SK-N-MC (cell line): ENCODE data around the gene CD177.

ENCODE experiments used
- EZH2 ChIP-seq: fragments of 200-600 bp; sonication (generic); IDR thresholded peaks from one replicate; pipeline ENCODE4 v1.6.1; 2017; ENCODE audit warnings: antibody characterized with exemption
- FOXP2 ChIP-seq: optimal IDR thresholded peaks from 2 replicates; pipeline ENCODE3; 2011; ENCODE audit warnings: mild to moderate bottlenecking, moderate library complexity; ENCODE audit not compliant: insufficient read depth; ENCODE audit errors: extremely low read length, control extremely low read depth
- POLR2AphosphoS5 ChIP-seq: IDR thresholded peaks from 2 replicates; pipeline ENCODE4 v1.6.1; 2012; ENCODE audit warnings: mild to moderate bottlenecking, low read depth, low read length, borderline replicate concordance

DNA sequence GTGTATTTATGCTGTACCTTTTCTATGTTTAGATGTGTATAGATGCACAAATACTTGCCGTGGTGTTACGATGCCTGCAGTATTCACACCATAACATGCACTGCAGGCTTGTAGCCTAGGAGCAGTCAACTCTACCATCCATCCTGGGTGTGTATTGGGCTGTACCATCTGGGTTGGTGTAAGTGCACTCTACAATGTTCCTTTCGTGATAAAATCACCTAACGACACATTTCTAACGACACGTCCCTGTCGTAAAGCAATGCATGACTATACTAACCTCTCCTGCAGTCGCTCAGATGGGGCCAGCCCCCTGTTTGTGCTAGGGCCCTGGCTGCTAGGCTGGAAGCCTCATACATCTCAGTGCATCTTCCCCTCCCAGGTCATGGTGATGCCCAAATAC lies 18.4 kb downstream of the CD177 start:
- TF ChIP-seq POLR2AphosphoS5 = no peak
- no peak for TF ChIP-seq EZH2
- no peak for TF ChIP-seq FOXP2
